Type B pancreatic cell (in vitro differentiated cells): Measurements from ENCODE around the gene TNFRSF17. TPM values are rescaled to one million over a fixed set of nuclear protein-coding genes. Genes with fewer than 3 reads are reported as not detected.

Experiments
- DNase-seq: peaks from one replicate; pipeline ENCODE4 v3.0.0; 2021; ENCODE audit warnings: mixed read lengths; ENCODE audit not compliant: unreplicated experiment; ENCODE audit errors: extremely low spot score
- H3K27ac Mint-ChIP-seq: 2 replicates; pipeline ENCODE4 v1.8.0; 2021; ENCODE audit warnings: mild to moderate bottlenecking, mixed read lengths
- H3K27me3 Mint-ChIP-seq: 2 replicates; pipeline ENCODE4 v1.8.0; 2021; ENCODE audit warnings: mixed read lengths
- H3K36me3 Mint-ChIP-seq: 2 replicates; pipeline ENCODE4 v1.8.0; 2021; ENCODE audit warnings: mixed read lengths
- H3K4me1 Mint-ChIP-seq: one replicate; pipeline ENCODE4 v1.8.0; 2021; ENCODE audit warnings: mixed read lengths; ENCODE audit not compliant: unreplicated experiment
- H3K4me3 Mint-ChIP-seq: 2 replicates; pipeline ENCODE4 v1.8.0; 2021; ENCODE audit warnings: mild to moderate bottlenecking, mixed read lengths
- H3K9me3 Mint-ChIP-seq: 2 replicates; pipeline ENCODE4 v1.8.0; 2021; ENCODE audit warnings: mixed read lengths
- total RNA-seq: library from RNA; stranded (reverse); gene quantifications from 2 replicates; pipeline ENCODE4 v1.2.1, GENCODE V29; 2021; ENCODE audit warnings: low replicate concordance
- TF ChIP-seq, protein P1 (sequence below): fragments of 200-600 bp; sonication (generic); conservative IDR thresholded peaks from 2 replicates; pipeline ENCODE4 v1.5.0; 2021; ENCODE audit warnings: antibody characterized with exemption, mild to moderate bottlenecking

Gene TNFRSF17
- total RNA-seq, 1 donor from 2014 or later = not detected

DNA sequence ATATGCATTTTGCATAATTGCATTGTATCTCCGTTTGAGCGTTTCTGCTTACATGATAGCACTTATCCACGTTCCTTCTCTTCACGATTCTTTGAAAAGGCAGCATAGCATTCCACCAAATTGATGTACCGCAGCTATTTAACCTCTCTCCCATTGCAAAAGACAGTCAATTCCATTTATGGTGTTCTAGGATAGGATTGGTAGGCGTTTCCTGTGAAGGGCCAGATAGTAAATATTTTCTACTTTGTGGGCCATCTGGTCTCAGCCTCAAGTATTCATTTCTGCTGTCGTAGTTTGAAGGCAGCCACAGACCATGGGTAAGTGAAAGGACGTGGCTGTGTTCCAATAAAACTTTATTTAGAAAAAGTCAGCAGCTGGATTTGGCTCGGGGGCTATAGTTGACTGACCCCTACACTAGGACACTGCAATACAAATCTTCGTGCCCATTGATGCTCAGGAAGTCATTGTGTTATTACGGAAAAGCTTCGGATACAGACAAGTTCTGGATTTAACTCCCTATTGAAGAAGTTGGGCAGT is 21.6 kb downstream of the TNFRSF17 start:
- Mint-ChIP-seq H3K36me3 (no peaks in the 10 kb centered on the region), H3K4me1 (peaks cover 7% of the 10 kb centered on the region), H3K27ac (no peak overlapping the region), H3K27me3 (no peaks in the 10 kb centered on the region), H3K9me3 (no peaks in the 10 kb centered on the region), H3K4me3 (no peak overlapping the region)
- no peak for DNase-seq
- TF ChIP-seq, protein P1, sequence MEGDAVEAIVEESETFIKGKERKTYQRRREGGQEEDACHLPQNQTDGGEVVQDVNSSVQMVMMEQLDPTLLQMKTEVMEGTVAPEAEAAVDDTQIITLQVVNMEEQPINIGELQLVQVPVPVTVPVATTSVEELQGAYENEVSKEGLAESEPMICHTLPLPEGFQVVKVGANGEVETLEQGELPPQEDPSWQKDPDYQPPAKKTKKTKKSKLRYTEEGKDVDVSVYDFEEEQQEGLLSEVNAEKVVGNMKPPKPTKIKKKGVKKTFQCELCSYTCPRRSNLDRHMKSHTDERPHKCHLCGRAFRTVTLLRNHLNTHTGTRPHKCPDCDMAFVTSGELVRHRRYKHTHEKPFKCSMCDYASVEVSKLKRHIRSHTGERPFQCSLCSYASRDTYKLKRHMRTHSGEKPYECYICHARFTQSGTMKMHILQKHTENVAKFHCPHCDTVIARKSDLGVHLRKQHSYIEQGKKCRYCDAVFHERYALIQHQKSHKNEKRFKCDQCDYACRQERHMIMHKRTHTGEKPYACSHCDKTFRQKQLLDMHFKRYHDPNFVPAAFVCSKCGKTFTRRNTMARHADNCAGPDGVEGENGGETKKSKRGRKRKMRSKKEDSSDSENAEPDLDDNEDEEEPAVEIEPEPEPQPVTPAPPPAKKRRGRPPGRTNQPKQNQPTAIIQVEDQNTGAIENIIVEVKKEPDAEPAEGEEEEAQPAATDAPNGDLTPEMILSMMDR = no peak

DNA sequence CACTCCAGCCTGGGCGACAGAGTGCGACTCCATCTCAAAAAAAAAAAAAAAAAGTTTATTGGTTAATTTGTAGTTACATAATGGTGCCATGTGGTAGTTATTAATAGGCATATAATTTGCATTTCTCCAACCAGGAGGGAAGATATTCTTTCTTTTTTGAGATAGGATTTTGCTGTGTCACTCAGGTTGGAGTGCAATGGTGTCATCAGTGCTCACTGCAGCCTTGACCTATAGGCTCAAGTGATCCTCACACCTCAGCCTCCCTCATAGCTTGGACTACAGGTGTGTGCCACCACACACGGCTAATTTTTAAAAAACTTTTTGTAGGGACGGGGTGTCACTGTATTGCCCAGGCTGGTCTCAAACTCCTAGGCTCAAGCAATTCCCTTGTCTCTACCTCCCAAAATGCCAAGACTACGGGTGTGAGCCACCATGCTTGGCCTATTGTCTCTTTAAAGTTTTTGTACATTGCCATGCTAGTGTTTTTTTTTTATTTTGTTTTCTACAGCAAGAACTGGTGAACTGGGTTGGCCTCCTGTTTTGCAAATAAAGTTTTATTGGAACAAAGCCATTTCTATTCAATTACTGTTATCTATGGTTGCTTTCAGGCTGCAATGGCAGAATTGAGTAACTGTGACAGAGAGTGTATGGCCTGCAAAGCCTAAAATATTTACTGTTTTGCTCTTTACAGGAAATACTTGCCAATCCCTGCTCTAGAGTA is 23.4 kb downstream of the TNFRSF17 start:
- DNase-seq = no peak
- H3K27ac Mint-ChIP-seq = no peak overlapping the region
- TF ChIP-seq, protein P1 = no peak
- H3K36me3 Mint-ChIP-seq = no peaks in the 10 kb centered on the region
- no peaks in the 10 kb centered on the region for H3K9me3 Mint-ChIP-seq
- no peaks in the 10 kb centered on the region for H3K27me3 Mint-ChIP-seq
- no peak overlapping the region for H3K4me3 Mint-ChIP-seq
- H3K4me1 Mint-ChIP-seq = peaks cover 3% of the 10 kb centered on the region

DNA sequence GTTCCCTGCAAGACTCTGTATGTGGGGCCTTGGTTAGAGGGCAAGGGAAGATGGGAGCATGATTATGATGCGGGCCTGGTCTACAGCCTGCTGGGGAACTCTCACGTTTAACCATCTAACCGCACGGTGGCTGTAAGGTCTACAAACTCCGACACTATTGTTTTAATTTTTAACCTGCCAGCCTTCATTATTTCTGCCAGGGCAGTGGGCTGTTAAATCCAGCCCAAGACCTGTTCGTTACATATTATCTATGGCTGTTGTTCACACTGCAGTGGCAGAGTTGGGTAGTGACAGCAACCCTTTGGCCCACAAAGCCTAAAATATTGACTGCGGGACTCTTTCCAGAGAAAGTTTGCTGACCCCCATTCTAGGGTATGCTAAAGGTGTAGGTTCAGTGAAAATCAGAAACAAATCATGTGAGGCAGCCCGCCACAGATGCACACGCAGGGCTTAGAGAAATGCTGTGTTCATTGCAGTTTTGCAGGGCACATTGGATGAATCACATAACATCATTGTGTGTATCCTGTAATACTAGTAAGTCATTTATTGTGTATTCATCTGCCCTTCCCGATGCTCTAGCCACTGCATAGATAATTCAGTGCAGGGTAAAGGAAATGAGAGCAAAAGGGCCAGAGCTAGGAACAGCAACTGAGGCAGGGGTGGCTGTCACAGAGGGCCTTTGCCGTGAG is 25.8 kb downstream of the TNFRSF17 start:
- Mint-ChIP-seq H3K27ac (peak overlapping the region; percentile 78), H3K9me3 (no peaks in the 10 kb centered on the region), H3K4me1 (peaks cover 3% of the 10 kb centered on the region), H3K36me3 (no peaks in the 10 kb centered on the region), H3K4me3 (no peak overlapping the region), H3K27me3 (no peaks in the 10 kb centered on the region)
- DNase-seq = no peak
- TF ChIP-seq, protein P1 = no peak

DNA sequence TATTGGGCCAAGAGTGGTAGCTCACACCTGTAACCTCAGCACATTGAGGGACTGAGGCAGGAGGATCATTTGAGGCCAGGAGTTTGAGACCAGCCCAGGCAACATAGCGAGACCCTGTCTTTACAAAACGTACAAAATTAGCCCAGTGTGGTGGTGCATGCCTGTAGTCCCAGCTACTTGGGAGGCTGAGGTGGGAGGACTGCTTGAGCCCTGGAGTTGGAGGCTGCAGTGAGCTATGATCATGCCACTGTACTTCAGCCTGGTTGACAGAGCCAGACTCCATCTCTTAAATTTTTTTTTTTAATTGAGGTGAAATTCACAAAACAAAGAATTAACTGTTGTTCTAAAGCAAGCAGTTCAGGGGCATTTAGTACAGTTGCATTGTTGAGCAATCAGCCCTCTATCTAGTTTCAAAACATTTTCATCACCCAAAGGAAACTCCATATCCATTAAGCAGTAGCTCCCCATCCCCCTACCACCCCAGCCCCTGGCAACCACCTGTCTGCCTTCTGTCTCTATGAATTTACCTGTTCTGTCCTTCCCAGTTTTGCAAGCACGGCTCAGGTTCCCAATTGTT is 27.1 kb downstream of the TNFRSF17 start:
- no peaks in the 10 kb centered on the region for H3K36me3 Mint-ChIP-seq

More for the DNA sequence above, 27.1 kb downstream of the TNFRSF17 start:
- TF ChIP-seq, protein P1 = no peak
- Mint-ChIP-seq H3K27me3 (no peaks in the 10 kb centered on the region), H3K9me3 (no peaks in the 10 kb centered on the region), H3K4me1 (peaks cover 5% of the 10 kb centered on the region), H3K4me3 (no peak overlapping the region), H3K27ac (peak overlapping the region; percentile 26)
- no peak for DNase-seq
